Ramos (cell line): Measurements from ENCODE around the gene HIPK1.

Experiments used
- in situ Hi-C: fragments of 300-500 bp; cut with MboI; formaldehyde crosslinking; loops from one replicate; pipeline ENCODE4 v1.14.3; 2022; ENCODE audit warnings: low sequenced_read_pairs; ENCODE audit not compliant: unreplicated experiment

Gene HIPK1

GRCh38 chr1:113928941-113929749 is at the start of gene HIPK1:
Gene HIPK1, plus strand, starts transcription at chr1:113929324.
- in situ Hi-C loops, result no loop called here

GRCh38 chr1:113879739-113880038 is 49.4 kb upstream of the HIPK1 start:
- in situ Hi-C loops, result no loop called here

GRCh38 chr1:113881661-113882060 is 47.5 kb upstream of the HIPK1 start:
- in situ Hi-C loops, result no loop called here

GRCh38 chr1:113886417-113887401 is 42.4 kb upstream of the HIPK1 start:
- in situ Hi-C loops, result no loop called here

GRCh38 chr1:113887402-113888175 is 41.5 kb upstream of the HIPK1 start, which contains the start of gene BCL2L15:
Gene BCL2L15, minus strand, starts transcription at chr1:113887581. Its CDS starts 206 bp downstream, at chr1:113887375.
- in situ Hi-C loops, result no loop called here

DNA sequence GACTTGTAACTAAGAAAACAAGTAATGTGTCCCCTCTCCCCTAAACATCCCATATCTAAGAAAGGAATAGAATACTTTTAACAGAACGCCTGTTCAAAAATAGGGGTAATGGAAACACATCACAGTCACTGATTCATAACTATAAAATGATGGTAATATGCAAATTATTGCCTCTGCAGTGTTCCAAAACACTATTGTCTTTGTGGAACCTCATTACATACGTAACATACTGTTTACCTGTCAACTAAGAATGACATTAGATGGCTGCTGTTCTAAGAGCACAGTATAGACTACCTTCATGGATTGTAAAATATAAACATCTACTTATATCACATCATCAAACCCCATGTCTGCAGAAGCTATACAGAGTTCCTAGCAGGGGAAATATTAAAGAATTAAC is 38.3 kb upstream of the HIPK1 start:
- in situ Hi-C loops, result no loop called here

- in situ Hi-C loops, result no loop called here
Observed at GRCh38 chr1:113891631-113892220, 37.4 kb upstream of the HIPK1 start.

GRCh38 chr1:113893267-113893666 is 35.9 kb upstream of the HIPK1 start:
- in situ Hi-C loops, result no loop called here

GRCh38 chr1:113895098-113895497 is 34.0 kb upstream of the HIPK1 start:
- in situ Hi-C loops, result no loop called here

GRCh38 chr1:113895961-113896360 is 33.2 kb upstream of the HIPK1 start:
- in situ Hi-C loops, result no loop called here

DNA sequence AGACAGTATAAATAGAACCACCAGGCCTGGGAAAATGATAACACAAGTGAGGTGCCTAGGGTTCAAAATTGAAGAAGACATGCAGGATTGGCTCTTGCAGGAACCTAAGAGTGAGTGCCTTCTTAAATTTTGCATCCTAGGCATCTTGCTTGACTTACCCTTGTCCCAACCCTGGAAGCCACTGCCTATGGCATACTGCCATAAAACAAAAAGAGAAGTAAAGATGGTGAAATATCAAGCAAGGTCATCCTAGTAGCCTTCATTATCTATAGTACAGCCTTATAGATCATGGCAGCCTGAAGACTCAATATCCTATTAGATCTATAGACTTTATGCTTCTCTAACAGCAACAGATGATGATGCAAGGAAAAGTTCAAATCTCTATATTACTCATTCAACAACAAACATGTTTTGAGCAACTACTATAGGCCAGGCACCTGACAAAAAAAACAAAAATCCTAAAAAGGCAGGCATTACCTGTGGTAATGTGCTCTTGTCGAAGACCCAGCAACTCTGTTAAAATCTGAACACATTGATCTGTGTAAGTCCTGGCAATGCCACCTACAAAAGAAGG is 30.8 kb upstream of the HIPK1 start:
- in situ Hi-C loops, result no loop called here

DNA sequence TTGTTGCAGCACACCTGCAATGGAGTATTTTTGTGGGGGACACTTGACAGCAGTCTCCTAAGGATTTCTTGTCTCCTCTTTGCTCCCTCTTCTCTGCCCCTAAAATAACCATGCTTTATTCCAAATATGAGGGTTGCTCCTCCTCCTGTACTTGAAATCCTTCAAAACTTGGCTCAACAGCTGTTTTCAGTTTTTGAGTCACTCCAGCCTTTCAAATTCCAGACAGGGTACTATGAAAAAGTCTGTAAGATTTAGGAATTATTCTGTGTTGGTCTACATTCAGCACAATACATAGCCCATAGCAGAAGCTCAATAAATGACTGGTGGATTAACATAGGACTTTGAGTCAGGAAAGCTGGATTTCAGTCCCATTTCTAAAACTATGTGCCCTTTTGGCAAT is 30.0 kb upstream of the HIPK1 start:
- in situ Hi-C loops, result no loop called here

DNA sequence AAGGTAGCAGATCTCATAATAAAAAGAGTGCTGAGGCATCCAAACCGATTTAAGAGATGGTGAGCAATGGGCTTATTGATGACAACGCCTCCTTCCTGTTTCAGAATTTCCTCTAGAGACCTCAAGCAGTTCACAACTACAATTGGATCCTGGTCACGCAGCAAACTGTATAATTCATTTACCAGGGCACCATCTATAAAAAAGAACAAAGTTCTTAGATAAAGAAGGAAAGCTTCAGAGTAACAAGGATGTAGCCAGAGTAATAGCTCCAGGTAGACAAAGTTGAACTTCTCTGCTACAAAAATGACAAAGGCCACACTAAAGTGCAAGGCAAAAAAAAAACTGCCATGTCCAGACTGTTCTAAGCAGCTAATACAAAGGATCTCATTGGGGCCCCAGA is 27.9 kb upstream of the HIPK1 start:
- in situ Hi-C loops, result loop anchor here (10.0 kb wide), 1 partner anchor 66 kb away; no protein-coding TSS in a partner anchor

- in situ Hi-C loops, result loop anchor here (10.0 kb wide), 1 partner anchor 69 kb away; no protein-coding TSS in a partner anchor
Observed at GRCh38 chr1:113903501-113904292, 25.4 kb upstream of the HIPK1 start.

- in situ Hi-C loops, result loop anchor here (10.0 kb wide), 1 partner anchor 69 kb away; no protein-coding TSS in a partner anchor
Observed at GRCh38 chr1:113904293-113904673, 24.8 kb upstream of the HIPK1 start.

- in situ Hi-C loops, result loop anchor here (10.0 kb wide), 1 partner anchor 70 kb away; no protein-coding TSS in a partner anchor
Observed at GRCh38 chr1:113904674-113905434, 24.3 kb upstream of the HIPK1 start, which contains the start of the genes AP4B1 and DCLRE1B. Gene AP4B1, minus strand, starts transcription at chr1:113904799. Its CDS starts 82 bp downstream, at chr1:113904717. Gene DCLRE1B, plus strand, starts transcription at chr1:113905326. Its CDS starts 261 bp downstream, at chr1:113905587.

DNA sequence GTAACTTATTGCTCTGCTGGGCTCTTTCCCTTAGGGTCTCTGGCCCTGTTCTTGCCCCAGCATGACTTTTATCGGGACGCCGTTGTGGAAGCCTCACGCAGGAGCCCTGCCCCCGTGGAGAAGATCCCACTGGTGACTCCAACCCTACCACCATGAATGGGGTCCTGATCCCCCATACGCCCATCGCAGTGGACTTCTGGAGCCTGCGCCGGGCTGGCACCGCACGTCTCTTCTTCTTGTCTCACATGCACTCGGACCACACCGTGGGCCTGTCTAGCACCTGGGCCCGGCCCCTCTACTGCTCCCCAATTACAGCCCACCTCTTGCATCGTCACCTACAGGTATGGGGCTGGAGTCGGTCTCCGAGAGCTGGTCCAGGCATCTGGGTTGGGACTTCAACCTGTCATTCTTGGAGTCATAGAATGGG is 23.7 kb upstream of the HIPK1 start:
- in situ Hi-C loops, result loop anchor here (10.0 kb wide), 1 partner anchor 71 kb away; no protein-coding TSS in a partner anchor
